Endodermal cell (in vitro differentiated cells): ENCODE data around the gene FAM219B. TPM values are rescaled to one million over a fixed set of nuclear protein-coding genes. Genes with fewer than 3 reads are reported as not detected.

Experiments used
- DNase-seq: peaks from one replicate; pipeline ENCODE4 v3.0.0-alpha.2; 2017
- H3K27ac ChIP-seq: 2 replicates; pipeline ENCODE4 v1.5.1; 2013; ENCODE audit warnings: mild to moderate bottlenecking, low read depth, low read length, moderate library complexity
- H3K27me3 ChIP-seq: 2 replicates; pipeline ENCODE4 v1.6.1; 2013; ENCODE audit warnings: mild to moderate bottlenecking, low read length, moderate library complexity; ENCODE audit not compliant: insufficient read depth, control insufficient read depth, poor library complexity, severe bottlenecking
- H3K36me3 ChIP-seq: 2 replicates; pipeline ENCODE4 v1.7.0; 2013; ENCODE audit warnings: mild to moderate bottlenecking, low read length, moderate library complexity; ENCODE audit not compliant: control insufficient read depth, insufficient read depth
- H3K4me1 ChIP-seq: one replicate; pipeline ENCODE4 v1.7.0; 2013; ENCODE audit warnings: low read length; ENCODE audit not compliant: control insufficient read depth, insufficient read depth
- H3K4me3 ChIP-seq: 2 replicates; pipeline ENCODE4 v1.5.1; 2013; ENCODE audit warnings: mild to moderate bottlenecking, low read length, moderate library complexity
- H3K9ac ChIP-seq: 2 replicates; pipeline ENCODE4 v1.6.1; 2013; ENCODE audit warnings: mild to moderate bottlenecking, low read length, moderate library complexity; ENCODE audit not compliant: poor library complexity, severe bottlenecking; ENCODE audit errors: extremely low read depth
- H3K9me3 ChIP-seq: 2 replicates; pipeline ENCODE4 v1.6.1; 2013; ENCODE audit warnings: mild to moderate bottlenecking, low read length, moderate library complexity; ENCODE audit not compliant: control insufficient read depth
- H3K27ac Mint-ChIP-seq: 2 replicates; pipeline ENCODE4 v1.8.0; 2020; ENCODE audit warnings: mixed read lengths
- H3K27me3 Mint-ChIP-seq: 2 replicates; pipeline ENCODE4 v1.8.0; 2021; ENCODE audit warnings: mild to moderate bottlenecking, mixed read lengths; ENCODE audit not compliant: insufficient read depth
- H3K36me3 Mint-ChIP-seq: 2 replicates; pipeline ENCODE4 v1.8.0; 2020; ENCODE audit warnings: low read depth, mixed read lengths
- H3K4me1 Mint-ChIP-seq: 2 replicates; pipeline ENCODE4 v1.8.0; 2020; ENCODE audit warnings: mixed read lengths
- H3K4me3 Mint-ChIP-seq: 2 replicates; pipeline ENCODE4 v1.8.0; 2020; ENCODE audit warnings: mild to moderate bottlenecking, moderate library complexity, mixed read lengths
- H3K9me3 Mint-ChIP-seq: 2 replicates; pipeline ENCODE4 v1.8.0; 2020; ENCODE audit warnings: mild to moderate bottlenecking, mixed read lengths
- CTCF ChIP-seq: fragments of 200-600 bp; sonication (generic); conservative IDR thresholded peaks from 2 replicates; pipeline ENCODE4 v1.5.0; 2021; ENCODE audit warnings: antibody characterized with exemption, mild to moderate bottlenecking
- WGBS, 2 experiments: methylation state at CpG; one replicate each; pipeline versions ENCODE4 v1.1.5 to v1.1.7; 2013; ENCODE audit warnings: missing lambda C conversion rate in 2 of 2, mixed read lengths in 1 of 2; ENCODE audit not compliant: insufficient coverage in 1 of 2, insufficient read length in 1 of 2; 5-methylcytosine and 5-hydroxymethylcytosine counted together
- total RNA-seq, 2 donors: library from RNA; stranded (reverse); fragmentation: NEBNext Ultra II Directional in 1 of 2; extraction: Animal tissue kit (Norgen Biotek cat#: 25700) in 1 of 2; gene quantifications; 2 replicates in 1 of 2; 3 replicates in 1 of 2; pipeline ENCODE4 v1.2.1, GENCODE V29; 2021

Gene FAM219B
- total RNA-seq, 2 donors from 2014 or later = 109 to 112 TPM

GRCh38 chr15:74868059-74868458 is 38.6 kb downstream of the FAM219B start:
- Histone ChIP-seq H3K36me3 (peaks cover 24% of the 10 kb centered on the region), H3K27me3 (no peaks in the 10 kb centered on the region), H3K27ac (no peak overlapping the region), H3K4me3 (peak overlapping the region; percentile 1), H3K4me1 (peaks cover 4% of the 10 kb centered on the region), H3K9ac (no peak overlapping the region), H3K9me3 (peaks cover 17% of the 10 kb centered on the region)
- peaks cover 41% of the 10 kb centered on the region for H3K36me3 Mint-ChIP-seq
- WGBS, 2 experiments = 98% methylated on average over 6 of the region's 6 CpGs
- peaks cover 12% of the 10 kb centered on the region for H3K9me3 Mint-ChIP-seq
- no peak for TF ChIP-seq CTCF
- no peak overlapping the region for H3K27ac Mint-ChIP-seq
- H3K4me3 Mint-ChIP-seq = no peak overlapping the region
- H3K4me1 Mint-ChIP-seq = peaks cover 28% of the 10 kb centered on the region
- no peaks in the 10 kb centered on the region for H3K27me3 Mint-ChIP-seq
- DNase-seq = no peak

- Mint-ChIP-seq H3K27me3 (no peaks in the 10 kb centered on the region), H3K36me3 (peaks cover 40% of the 10 kb centered on the region), H3K27ac (no peak overlapping the region), H3K4me1 (peaks cover 25% of the 10 kb centered on the region), H3K4me3 (no peak overlapping the region), H3K9me3 (peaks cover 12% of the 10 kb centered on the region)
- Histone ChIP-seq H3K9me3 (peaks cover 17% of the 10 kb centered on the region), H3K36me3 (peaks cover 24% of the 10 kb centered on the region), H3K9ac (no peak overlapping the region), H3K4me3 (peak overlapping the region; percentile 1), H3K4me1 (peaks cover 4% of the 10 kb centered on the region), H3K27ac (no peak overlapping the region), H3K27me3 (no peaks in the 10 kb centered on the region)
- WGBS, 2 experiments = 88% methylated on average over 1 of the region's 1 CpG; no CpG with 5 or more reads in 1 of the 2 experiments
- no peak for DNase-seq
- TF ChIP-seq CTCF = no peak
Measured at GRCh38 chr15:74867466-74868038, 39.1 kb downstream of the FAM219B start.

GRCh38 chr15:74866090-74866489 is 40.6 kb downstream of the FAM219B start:
- Mint-ChIP-seq H3K4me3 (no peak overlapping the region), H3K27me3 (no peaks in the 10 kb centered on the region), H3K4me1 (peaks cover 21% of the 10 kb centered on the region), H3K9me3 (peaks cover 12% of the 10 kb centered on the region), H3K27ac (peak overlapping the region; percentile 55), H3K36me3 (peaks cover 38% of the 10 kb centered on the region)
- DNase-seq = no peak
- Histone ChIP-seq H3K27me3 (no peaks in the 10 kb centered on the region), H3K4me1 (peaks cover 4% of the 10 kb centered on the region), H3K36me3 (peaks cover 24% of the 10 kb centered on the region), H3K27ac (no peak overlapping the region), H3K4me3 (no peak overlapping the region), H3K9me3 (peaks cover 17% of the 10 kb centered on the region), H3K9ac (no peak overlapping the region)
- WGBS, 2 experiments = 95 to 97% methylated on average over 5 to 6 of the region's 6 CpGs
- TF ChIP-seq CTCF = no peak
